C4-2B (cell line): ENCODE data around the gene PALB2.
"Not testable (repeated sequence)": the region's sequence is repeated elsewhere in the genome, so short reads cannot be mapped to it uniquely, and the experiment has no call there.

Experiments used
- H3K27ac ChIP-seq: fragments of 450-650 bp; 2 replicates; pipeline ENCODE4 v1.5.1; 2017
- CTCF ChIP-seq: fragments of 450-650 bp; conservative IDR thresholded peaks from 2 replicates; pipeline ENCODE4 v1.5.1; 2017; ENCODE audit warnings: mild to moderate bottlenecking
- ZFX ChIP-seq: fragments of 450-650 bp; IDR thresholded peaks from 2 replicates; pipeline ENCODE4 v1.6.1; 2017

The PALB2 gene

DNA sequence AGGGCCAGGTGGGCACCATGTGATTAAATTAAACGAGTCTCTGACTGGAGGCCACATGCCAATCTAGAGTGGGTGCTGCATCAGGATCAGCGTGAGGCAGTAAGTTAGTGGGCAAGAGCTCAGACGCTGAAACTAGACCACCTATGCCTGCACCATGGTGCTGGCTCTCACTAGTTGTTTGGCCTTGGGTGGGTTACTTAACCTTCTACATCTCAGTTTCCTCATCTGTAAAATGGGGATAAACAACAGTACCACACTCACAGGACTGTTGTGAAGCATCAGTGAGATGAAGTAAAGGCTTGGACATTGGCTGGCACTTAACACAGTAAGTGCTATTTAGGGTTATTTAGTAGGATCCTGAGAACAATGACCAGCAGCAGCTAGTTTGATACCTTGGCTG lies 50.9 kb downstream of the PALB2 start:
- no peak overlapping the region for H3K27ac ChIP-seq
- TF ChIP-seq ZFX (no peak), CTCF (no peak)

- no peak overlapping the region for H3K27ac ChIP-seq
- TF ChIP-seq ZFX (no peak), CTCF (no peak)
Measured at GRCh38 chr16:23587726-23588125, 53.4 kb downstream of the PALB2 start.

DNA sequence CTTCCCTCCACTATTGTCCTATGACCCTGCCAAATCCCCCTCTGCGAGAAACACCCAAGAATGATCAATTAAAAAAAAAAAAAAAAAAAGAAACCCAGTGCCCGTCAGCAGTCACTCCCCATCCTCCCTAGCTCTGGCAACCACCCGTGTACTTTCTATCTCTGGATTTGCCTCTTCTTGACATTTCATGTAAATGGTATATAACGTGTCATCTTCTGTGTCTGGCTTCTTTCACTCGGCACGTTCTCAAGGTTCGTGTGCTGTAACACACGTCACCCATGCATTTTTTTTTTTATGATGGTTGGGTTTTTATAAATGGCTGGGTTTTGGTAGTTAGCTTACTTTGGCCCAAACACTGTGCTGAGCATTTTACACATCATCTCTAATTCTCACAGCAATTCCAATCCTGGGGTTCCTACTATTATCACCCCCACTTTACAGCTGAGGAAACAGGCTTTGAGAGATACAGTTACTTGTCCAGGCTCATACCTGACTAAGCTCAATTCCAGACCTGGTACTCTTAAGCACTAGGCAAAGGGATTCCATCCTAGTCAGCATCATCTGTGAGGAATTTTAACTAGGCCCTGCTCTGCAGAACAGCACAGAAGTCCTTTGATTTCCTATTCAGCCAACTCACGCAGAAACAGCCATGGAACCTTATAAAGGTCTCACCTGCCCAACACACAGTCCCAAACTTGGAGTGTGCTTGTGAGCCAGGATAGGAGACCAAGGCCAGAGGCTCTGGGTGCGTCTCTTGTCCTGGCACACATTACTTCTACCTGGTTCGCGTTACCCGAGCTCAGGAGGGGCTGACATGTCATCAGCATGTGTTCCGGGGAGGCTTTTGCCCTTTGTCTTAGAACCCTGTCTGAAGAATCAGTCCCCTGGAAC lies 56.7 kb downstream of the PALB2 start:
- no peak for TF ChIP-seq CTCF
- no peak for TF ChIP-seq ZFX
- no peak overlapping the region for H3K27ac ChIP-seq

DNA sequence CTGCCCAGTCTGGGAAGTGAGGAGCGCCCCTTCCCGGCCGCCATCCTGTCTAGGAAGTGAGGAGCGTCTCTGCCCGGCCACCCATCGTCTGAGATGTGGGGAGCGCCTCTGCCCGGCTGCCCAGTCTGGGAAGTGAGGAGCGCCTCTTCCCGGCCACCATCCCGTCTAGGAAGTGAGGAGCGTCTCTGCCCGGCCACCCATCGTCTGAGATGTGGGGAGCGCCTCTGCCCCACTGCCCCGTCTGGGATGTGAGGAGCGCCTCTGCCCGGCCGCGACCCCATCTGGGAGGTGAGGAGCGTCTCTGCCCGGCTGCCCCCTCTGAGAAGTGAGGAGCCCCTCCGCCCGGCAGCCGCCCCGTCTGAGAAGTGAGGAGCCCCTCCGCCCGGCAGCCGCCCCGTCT lies 57.8 kb downstream of the PALB2 start:
- H3K27ac ChIP-seq: not testable (repeated sequence)

DNA sequence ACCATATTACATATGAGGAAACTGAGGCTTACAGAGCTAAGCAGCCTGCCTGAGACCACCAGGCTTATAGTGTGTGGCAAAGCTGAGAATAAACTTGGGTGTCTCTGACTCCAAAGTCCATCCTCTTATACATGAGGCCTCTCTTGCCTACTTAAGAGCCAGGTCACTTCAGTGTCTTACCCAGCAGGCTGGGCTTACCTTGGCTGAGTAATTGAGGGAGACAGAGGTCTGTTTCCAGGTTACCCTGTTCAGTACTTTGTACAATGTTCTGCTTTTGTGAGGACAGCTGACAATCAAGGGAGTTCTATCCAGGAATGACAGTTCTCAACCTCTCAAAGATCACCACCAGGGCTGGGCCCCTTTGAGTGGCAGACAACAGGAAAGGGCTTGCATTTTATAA lies 59.3 kb downstream of the PALB2 start:
- H3K27ac ChIP-seq: no peak overlapping the region
- TF ChIP-seq ZFX (no peak), CTCF (no peak)

DNA sequence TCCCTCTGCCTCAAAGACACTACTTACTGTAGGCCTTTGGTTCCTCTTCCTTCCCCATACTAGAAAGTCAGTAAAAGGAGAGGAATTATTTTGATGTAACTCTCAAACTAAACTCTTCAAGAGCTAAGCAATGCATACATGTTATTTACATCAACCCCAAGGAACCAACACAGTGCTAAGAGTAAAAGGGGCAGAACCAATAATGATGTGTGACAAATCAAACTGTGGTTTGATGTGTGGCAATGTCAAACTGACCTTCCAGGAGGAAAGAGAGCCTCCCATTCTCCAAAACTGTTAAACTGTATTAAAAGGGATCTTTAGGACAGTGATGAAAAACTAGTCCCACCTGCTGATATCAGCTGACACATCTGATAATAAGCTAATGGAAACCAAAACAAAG lies 60.7 kb downstream of the PALB2 start:
- H3K27ac ChIP-seq: no peak overlapping the region
- no peak for TF ChIP-seq ZFX
- TF ChIP-seq CTCF: no peak

- no peak overlapping the region for H3K27ac ChIP-seq
- TF ChIP-seq ZFX (no peak), CTCF (no peak)
Measured at GRCh38 chr16:23579371-23579770, 61.7 kb downstream of the PALB2 start.
